HepG2 (cell line): Measurements from ENCODE around the gene COG8. TPM values are rescaled to one million over a fixed set of nuclear protein-coding genes. Genes with fewer than 3 reads are reported as not detected.

ENCODE experiments used
- BRF2 ChIP-seq: sonication (generic); formaldehyde crosslinking; IDR thresholded peaks from 2 replicates; pipeline ENCODE4 v1.8.1; 2022; ENCODE audit warnings: mild to moderate bottlenecking, missing genetic modification reagents
- DZIP1 ChIP-seq: sonication (generic); formaldehyde crosslinking; IDR thresholded peaks from 2 replicates; pipeline ENCODE4 v1.5.0; 2020; ENCODE audit warnings: mild to moderate bottlenecking, missing genetic modification reagents
- HNRNPL ChIP-seq: fragments of 200-400 bp; formaldehyde crosslinking; IDR thresholded peaks from 2 replicates; pipeline ENCODE4 v1.6.1; 2017; ENCODE audit warnings: mild to moderate bottlenecking, low read depth, low read length
- IRF1 ChIP-seq: sonication (generic); formaldehyde crosslinking; IDR thresholded peaks from 2 replicates; pipeline ENCODE4 v1.4.0; 2020; ENCODE audit warnings: low read depth, mild to moderate bottlenecking, missing genetic modification reagents
- JDP2 ChIP-seq: sonication (generic); formaldehyde crosslinking; IDR thresholded peaks from 2 replicates; pipeline ENCODE4 v1.8.1; 2022; ENCODE audit warnings: missing genetic modification reagents, borderline replicate concordance
- PLRG1 ChIP-seq: fragments of 450-650 bp; conservative IDR thresholded peaks from 2 replicates; pipeline ENCODE4 v1.6.1; 2016
- POLR2A ChIP-seq, 2 experiments: IDR thresholded peaks; 2 replicates each; pipeline ENCODE4 v1.6.1; 2011; ENCODE audit warnings: low read depth in 2 of 2, low read length in 2 of 2, mild to moderate bottlenecking in 1 of 2, moderate library complexity in 1 of 2; ENCODE audit not compliant: insufficient read depth in 1 of 2
- PRMT3 ChIP-seq: sonication (generic); formaldehyde crosslinking; IDR thresholded peaks from 2 replicates; pipeline ENCODE4 v1.8.1; 2022; ENCODE audit warnings: low read depth, mild to moderate bottlenecking, moderate library complexity, missing genetic modification reagents, borderline replicate concordance
- PTBP1 ChIP-seq: fragments of 200-400 bp; formaldehyde crosslinking; IDR thresholded peaks from 2 replicates; pipeline ENCODE4 v1.6.1; 2018; ENCODE audit warnings: low read length, low read depth; ENCODE audit not compliant: poor library complexity, severe bottlenecking
- RBFOX2 ChIP-seq: fragments of 200-400 bp; formaldehyde crosslinking; IDR thresholded peaks from 2 replicates; pipeline ENCODE4 v1.6.1; 2017; ENCODE audit warnings: low read depth, mild to moderate bottlenecking, low read length
- THAP9 ChIP-seq: sonication (generic); formaldehyde crosslinking; IDR thresholded peaks from 2 replicates; pipeline ENCODE4; 2020; ENCODE audit warnings: missing genetic modification reagents, mild to moderate bottlenecking, borderline replicate concordance
- U2AF2 ChIP-seq: fragments of 200-400 bp; formaldehyde crosslinking; IDR thresholded peaks from 2 replicates; pipeline ENCODE4 v1.6.1; 2017; ENCODE audit warnings: low read depth, mild to moderate bottlenecking, low read length
- ZBTB21 ChIP-seq: sonication (generic); formaldehyde crosslinking; IDR thresholded peaks from 2 replicates; pipeline ENCODE4 v1.4.0; 2020; ENCODE audit warnings: missing genetic modification reagents
- ZSCAN21 ChIP-seq: sonication (generic); formaldehyde crosslinking; IDR thresholded peaks from 2 replicates; pipeline ENCODE4 v1.8.0; 2022; ENCODE audit warnings: mild to moderate bottlenecking, missing genetic modification reagents, moderate library complexity, borderline replicate concordance
- ZSCAN22 ChIP-seq: sonication (generic); formaldehyde crosslinking; IDR thresholded peaks from 2 replicates; pipeline ENCODE4 v1.4.0; 2020; ENCODE audit warnings: mild to moderate bottlenecking, missing genetic modification reagents
- ZSCAN29 ChIP-seq: sonication (generic); formaldehyde crosslinking; conservative IDR thresholded peaks from 2 replicates; pipeline ENCODE4 v1.4.0; 2020; ENCODE audit warnings: mild to moderate bottlenecking, missing genetic modification reagents
- polyA plus RNA-seq, 8 experiments: library from polyadenylated mRNA; depleted of rRNA in 3 of 8; stranded (reverse) in 7 of 8; unstranded in 1 of 8; fragments of >200 nt; fragmentation: Illumina TruSeq in 4 of 8; extraction: Trizol in 4 of 8; gene quantifications; 2 replicates each; pipeline versions ENCODE4 v1.2.1 to v1.2.3, GENCODE V29; 2011 to 2016; ENCODE audit warnings: low read depth in 4 of 8, missing spikeins in 1 of 8, mixed read lengths in 1 of 8; ENCODE audit not compliant: insufficient read depth in 1 of 8
- total RNA-seq, 5 experiments: library from RNA; depleted of rRNA; stranded (reverse); fragments of >200 nt; fragmentation: Illumina TruSeq; extraction: Trizol; gene quantifications; 2 replicates each; pipeline ENCODE4 v1.2.3, GENCODE V29; 2016; ENCODE audit warnings: low read depth in 1 of 5

COG8 gene
- total and polyA plus RNA-seq, 2 of the 13 experiments (the other 11 are each of a cell fraction or from before 2014, with no cell fraction given): 45.5 to 52.1 TPM

GRCh38 chr16:69311533-69312387 lies 27.6 kb downstream of the COG8 start (continued):
- TF ChIP-seq DZIP1 (CRISPR knock-in tag) (no peak; the same call in 1 of the 2 replicates), THAP9 (CRISPR knock-in tag) (no peak), HNRNPL (0 out of 2 replicates have a peak, but pooled peaks have one; percentile 31), PLRG1 (no peak), IRF1 (CRISPR knock-in tag) (no peak), PTBP1 (no peak), U2AF2 (no peak), PRMT3 (CRISPR knock-in tag) (no peak), ZSCAN22 (CRISPR knock-in tag) (no peak), BRF2 (CRISPR knock-in tag) (peak; percentile 46; the same call in 1 of the 2 replicates), ZBTB21 (CRISPR knock-in tag) (no peak), JDP2 (CRISPR knock-in tag) (no peak), ZSCAN29 (CRISPR knock-in tag) (peak; percentile 68; the same call in 1 of the 2 replicates), ZSCAN21 (CRISPR knock-in tag) (no peak; the same call in 1 of the 2 replicates), POLR2A (IDR thresholded peaks at IDR 0.05; ENCODE audit: insufficient read depth in 1 of 2, low read depth in 2 of 2, low read length in 2 of 2) (0 out of 4 replicates have a peak, but pooled peaks of 1 of the 2 experiments have one; percentile 24), RBFOX2 (peak; percentile 73)
